HG03039 (cell line): Measurements from ENCODE around the gene C2orf74.
"Not testable (repeated sequence)": the region's sequence is repeated elsewhere in the genome, so short reads cannot be mapped to it uniquely, and the experiment has no call there.

ENCODE experiments used
- ATAC-seq: cut with Tn5 transposase; IDR thresholded peaks from one replicate; pipeline ENCODE4 v1.9.1; 2021; ENCODE audit warnings: mild to moderate bottlenecking, moderate library complexity; ENCODE audit not compliant: unreplicated experiment

The C2orf74 gene

DNA sequence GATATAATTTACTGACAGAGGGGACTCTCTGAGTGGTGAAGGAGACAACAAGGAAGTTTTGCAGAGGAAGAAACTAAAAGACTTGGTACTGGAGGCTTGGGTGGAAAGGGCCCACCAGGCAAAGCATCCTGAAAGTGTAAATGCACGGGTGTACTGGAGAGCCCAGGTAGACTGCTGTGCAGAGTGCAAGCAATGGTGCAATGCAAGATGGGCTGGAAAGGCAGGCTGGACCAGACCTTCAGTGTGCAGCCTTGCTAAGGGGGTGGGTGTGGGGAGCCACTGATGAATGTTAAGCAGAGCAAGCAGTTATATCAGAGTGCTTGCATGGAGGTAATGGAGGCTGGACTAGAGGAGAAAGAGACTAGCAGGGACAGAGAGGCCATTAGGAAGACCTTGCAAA lies 10.7 kb downstream of the C2orf74 start:
- ATAC-seq, result no peak

GRCh38 chr2:61173116-61173515 lies 11.1 kb downstream of the C2orf74 start:
- ATAC-seq, result no peak

GRCh38 chr2:61175036-61175435 lies 13.0 kb downstream of the C2orf74 start:
- ATAC-seq, result no peak

GRCh38 chr2:61176755-61177726 lies 15.1 kb downstream of the C2orf74 start:
- ATAC-seq, result peak; percentile 77

DNA sequence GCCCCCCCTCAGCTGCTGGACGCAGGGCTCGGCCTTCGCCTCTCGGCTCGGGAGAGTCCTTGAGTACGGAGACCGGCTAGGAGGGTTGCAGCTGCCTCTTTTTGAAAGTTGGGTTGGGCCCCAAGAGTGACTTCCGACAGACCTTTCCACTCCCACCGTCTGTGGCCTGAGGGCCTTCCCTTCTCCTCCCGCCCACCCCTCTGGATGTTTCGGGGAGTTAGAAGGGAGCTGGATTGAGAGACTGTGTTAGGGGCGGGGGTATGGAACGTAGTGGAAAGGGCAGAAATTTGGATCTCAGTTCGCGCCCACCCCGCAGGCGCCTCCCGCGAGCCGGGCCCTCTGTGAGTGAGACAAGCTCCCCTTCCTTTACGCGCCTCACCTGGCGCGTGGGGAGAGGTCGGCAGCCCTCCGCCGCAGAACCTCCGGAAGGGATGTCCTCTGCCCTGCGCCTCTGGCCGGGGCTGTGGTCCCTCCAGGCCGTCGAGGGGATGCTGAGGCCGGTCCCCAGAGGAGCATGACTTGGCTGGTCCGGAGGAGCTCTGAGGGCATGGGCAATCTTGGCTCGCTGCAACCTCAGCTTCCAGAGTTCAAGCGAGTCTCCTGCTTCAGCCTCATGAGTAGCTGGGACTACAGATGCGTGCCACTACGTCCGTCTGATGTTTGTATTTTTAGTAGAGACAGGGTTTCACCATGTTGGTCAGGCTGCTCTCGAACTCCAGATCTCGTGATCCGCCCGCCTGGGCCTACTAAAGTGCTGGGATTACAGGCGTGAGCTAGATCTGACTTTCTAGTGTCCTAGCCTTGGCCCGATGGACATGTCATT lies 15.9 kb downstream of the C2orf74 start:
- ATAC-seq, result peak; percentile 9

DNA sequence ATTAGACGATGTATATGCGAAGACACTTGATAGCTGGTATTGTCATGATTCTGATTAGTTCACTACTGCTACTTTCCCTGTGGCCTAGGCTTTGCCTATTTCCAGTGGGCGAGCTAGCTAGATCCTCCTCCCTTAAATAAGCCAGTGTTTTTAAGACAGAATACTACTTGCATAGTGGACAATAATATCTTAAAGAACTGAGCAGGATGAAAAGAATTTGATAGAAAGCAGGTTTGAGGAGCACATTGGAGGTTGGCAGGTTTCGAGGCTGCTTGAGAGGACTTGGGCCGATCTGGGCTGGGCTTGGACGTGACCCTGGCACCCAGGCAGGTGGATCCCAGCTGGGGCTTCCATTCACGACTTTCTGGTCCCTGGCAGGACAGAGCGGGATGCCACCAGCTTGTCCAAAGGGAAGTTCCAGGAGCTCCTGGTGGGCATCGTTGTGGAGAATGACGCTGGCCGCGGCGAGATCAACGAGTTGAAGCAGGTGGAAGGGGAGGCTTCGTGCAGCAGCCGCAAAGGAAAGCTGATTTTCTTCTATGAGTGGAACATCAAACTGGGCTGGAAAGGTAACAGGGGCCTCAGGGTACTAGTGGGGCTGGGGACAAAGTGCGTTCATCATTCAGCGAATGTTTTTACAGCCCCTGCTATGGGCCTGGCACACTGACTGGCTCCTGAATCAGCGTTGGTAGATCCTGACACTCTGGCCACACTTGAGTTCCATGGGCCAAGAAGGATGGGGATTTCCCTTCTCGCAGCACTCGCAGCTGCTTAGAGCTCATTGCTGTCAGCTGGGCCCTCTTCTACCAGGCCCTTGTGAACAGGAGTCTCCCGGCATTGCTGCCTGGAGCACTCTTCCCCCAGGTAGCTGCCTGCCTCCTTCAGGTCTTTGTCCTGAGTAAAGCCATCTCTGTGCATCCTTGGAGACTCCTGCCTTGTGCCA lies 16.9 kb downstream of the C2orf74 start:
- ATAC-seq, result no peak

DNA sequence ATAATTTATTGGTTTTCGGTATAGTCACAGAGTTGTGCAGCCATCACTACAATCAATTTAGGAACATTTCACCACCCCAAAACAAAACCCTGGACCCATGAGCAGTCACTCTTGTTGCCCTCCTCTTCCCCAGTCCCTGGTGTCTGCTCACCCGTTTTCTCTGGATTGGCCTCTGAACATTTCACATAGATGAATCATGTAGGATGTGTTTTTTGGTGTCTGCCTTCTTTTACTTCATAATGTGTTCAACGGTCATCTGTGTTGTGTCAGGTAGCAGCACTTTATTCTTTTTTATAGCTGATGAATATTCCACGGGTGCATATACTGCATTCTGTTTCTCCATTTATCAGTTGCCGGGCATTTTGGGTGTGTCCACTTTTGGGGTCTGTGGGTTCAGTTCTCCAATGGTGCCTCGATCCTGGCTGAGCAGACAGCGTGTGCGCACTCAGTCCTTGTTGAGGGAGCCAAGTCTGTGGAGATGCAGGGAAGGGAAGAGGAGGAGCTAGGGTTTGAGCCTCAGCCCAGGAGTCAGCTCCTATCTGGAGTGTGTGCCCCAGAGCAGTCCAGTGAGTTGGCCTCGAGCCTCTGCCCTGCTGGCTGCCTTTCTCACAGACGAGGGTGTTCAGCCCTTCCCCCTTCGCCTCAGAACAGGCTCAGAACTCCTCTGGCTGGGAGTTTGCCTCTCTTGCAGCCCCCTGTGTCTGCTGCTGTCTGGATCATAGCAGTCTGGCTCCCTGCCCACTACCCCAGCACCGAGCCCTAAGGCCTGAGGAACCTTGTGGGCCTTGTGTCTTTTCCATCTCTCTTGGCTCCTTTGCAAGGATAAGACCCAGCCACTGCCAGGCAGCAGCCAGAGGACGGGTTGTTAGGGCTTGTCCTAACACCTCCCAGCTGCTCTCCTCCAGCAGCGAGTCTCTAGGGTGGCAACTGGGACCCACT lies 18.0 kb downstream of the C2orf74 start:
- ATAC-seq, result no peak

- no peak for ATAC-seq
Measured at GRCh38 chr2:61180686-61181085, 18.7 kb downstream of the C2orf74 start.

DNA sequence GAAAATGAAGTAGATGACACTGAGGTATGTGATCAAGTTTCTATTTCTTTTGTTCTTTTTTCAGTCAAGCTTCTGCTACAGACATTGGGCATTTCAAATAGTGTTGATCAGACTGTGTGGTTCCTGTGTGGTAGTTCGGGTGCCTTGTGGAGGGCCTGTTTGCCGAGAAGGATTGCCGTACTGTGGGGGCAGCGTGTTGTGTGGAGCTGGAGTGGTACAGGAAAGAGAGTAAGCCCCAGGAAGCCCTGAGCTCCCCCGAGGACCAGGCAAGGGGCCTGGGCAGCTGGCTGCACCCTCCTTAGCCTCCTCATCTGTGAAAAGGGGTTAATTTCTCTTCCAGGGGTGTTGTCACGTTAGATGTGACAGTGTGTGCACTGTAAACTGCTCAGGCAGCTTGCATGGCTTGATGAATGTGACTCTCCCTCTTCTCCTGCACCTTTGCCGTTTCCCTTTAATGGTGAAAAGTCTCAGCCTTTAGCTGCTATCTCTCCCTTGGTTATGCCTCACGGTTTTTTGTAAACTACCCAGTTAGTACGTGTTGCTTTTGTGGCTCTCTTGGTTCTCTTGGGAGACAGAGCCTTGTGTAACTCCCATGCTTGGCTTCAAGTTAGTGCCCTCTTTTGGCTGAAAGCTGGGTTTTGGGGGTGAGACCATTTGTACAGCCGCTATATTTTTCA lies 19.5 kb downstream of the C2orf74 start:
- no peak for ATAC-seq

DNA sequence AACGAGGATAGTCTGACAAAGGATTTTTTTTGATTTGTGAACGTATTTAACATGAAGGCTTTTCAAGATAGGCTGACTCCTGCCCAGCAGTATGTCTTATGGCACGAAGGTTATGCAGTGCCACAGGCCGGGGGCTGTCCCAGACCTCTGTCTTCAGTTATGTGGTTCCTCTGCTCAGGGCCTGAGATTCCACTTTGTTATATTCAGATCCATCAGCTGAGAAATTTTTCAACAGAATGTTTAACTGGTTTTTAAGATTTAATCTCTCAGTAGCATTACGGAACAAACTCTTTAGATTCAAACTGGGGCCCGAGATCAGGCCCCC lies 20.0 kb downstream of the C2orf74 start:
- no peak for ATAC-seq

DNA sequence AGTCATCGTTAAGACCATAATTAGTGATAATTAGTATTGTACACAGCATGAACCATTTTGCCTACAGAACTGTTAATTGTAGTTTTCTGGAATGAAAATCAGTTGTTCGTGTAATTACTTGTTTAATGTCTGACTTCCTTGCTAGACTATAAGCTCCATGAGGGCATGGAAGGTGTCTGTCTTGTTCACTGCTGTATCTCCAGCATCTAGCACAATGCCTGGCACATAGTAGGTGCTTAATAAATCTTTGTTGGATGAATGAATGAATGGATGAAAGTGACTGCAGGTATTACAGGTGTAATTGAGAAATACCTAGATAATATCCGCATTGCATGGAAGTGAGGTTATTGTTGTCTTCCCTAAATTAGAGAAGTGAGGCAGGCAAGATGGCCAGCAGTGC lies 21.8 kb downstream of the C2orf74 start:
- no peak for ATAC-seq

DNA sequence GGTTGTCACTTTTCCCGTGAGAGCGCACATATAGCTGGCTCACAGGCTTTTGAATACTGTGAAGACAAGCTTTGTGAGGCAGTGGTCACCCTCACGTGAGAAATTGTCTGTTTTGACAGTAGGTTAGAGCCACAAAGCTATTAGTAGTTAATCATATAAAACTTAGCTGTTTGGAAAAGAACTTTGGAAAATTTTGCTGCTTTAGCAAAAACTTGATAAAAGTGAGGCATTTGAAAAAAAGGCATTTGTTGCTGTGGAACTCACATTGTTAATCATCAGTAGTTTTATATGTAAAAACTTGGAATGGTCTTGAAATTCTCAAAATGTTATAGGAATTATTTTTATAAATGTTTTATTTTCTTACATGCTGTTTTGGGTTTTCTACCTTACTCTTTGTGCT lies 22.3 kb downstream of the C2orf74 start:
- no peak for ATAC-seq

GRCh38 chr2:61185231-61185728 lies 23.3 kb downstream of the C2orf74 start:
- no peak for ATAC-seq

- no peak for ATAC-seq
Measured at GRCh38 chr2:61187085-61187484, 25.1 kb downstream of the C2orf74 start.

GRCh38 chr2:61193670-61194561 lies 31.9 kb downstream of the C2orf74 start:
- ATAC-seq, result no peak

DNA sequence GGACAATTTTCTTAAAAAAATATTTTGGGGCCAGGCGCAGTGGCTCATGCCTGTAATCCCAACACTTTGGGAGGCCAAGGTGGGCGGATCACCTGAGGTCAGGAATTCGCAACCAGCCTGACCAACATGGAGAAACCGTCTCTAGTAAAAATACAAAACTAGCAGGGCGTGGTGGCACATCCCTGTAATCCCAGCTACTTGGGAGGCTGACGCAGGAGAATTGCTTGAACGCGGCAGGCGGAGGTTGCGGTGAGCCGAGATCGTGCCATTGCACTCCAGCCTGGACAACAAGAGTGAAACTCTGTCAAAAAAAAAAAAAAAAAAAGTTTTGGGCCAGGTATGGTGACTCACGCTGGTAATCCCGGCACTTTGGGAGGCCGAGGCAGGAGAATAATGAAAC lies 32.7 kb downstream of the C2orf74 start:
- not testable (repeated sequence) for ATAC-seq

DNA sequence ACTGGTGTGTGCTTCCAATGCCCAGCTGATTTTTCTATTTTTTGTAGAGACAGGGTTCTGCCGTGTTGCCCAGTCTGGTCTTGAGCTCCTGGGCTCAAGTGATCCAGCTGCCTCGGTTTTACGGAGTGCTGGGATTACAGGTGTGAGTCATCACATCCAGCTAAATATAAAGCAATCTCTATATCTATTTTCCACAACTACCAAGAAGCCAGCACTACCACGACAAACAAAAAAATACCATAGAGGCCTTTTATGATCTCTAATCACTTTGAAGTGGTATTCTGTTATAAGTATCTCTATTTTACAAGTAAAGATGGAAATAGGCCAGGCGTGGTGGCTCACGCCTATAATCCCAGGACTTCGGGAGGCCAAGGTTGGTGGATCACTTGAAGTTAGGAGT lies 34.7 kb downstream of the C2orf74 start:
- no peak for ATAC-seq

- no peak for ATAC-seq
Measured at GRCh38 chr2:61205132-61205531, 43.1 kb downstream of the C2orf74 start.
